SK-N-MC (cell line): ENCODE measurements around the gene CLEC19A.

ENCODE experiments used
- DNase-seq: peaks from one replicate; pipeline ENCODE4 v3.0.0-alpha.2; 2011; ENCODE audit warnings: low read depth, low spot score
- H3K27ac ChIP-seq: fragments of 200-600 bp; sonication (generic); 2 replicates; pipeline ENCODE4 v1.5.1; 2016; ENCODE audit warnings: mixed run types
- H3K36me3 ChIP-seq: fragments of 200-600 bp; sonication (generic); 2 replicates; pipeline ENCODE4 v1.6.1; 2017; ENCODE audit warnings: antibody characterized with exemption, low read length, mixed read lengths; ENCODE audit not compliant: insufficient read depth
- H3K4me3 ChIP-seq: fragments of 200-600 bp; sonication (generic); 2 replicates; pipeline ENCODE4 v1.5.1; 2016
- H3K9ac ChIP-seq: fragments of 200-600 bp; sonication (generic); 2 replicates; pipeline ENCODE4 v1.8.0; 2017; ENCODE audit warnings: mixed run types, mixed read lengths; ENCODE audit not compliant: insufficient read length
- H3K9me3 ChIP-seq: fragments of 200-600 bp; sonication (generic); 2 replicates; pipeline ENCODE4 v1.6.1; 2017; ENCODE audit warnings: low read depth, mild to moderate bottlenecking, antibody characterized with exemption, low read length, moderate library complexity, mixed read lengths
- EZH2 ChIP-seq: fragments of 200-600 bp; sonication (generic); IDR thresholded peaks from one replicate; pipeline ENCODE4 v1.6.1; 2017; ENCODE audit warnings: antibody characterized with exemption
- FOXP2 ChIP-seq: optimal IDR thresholded peaks from 2 replicates; pipeline ENCODE3; 2011; ENCODE audit warnings: mild to moderate bottlenecking, moderate library complexity; ENCODE audit not compliant: insufficient read depth; ENCODE audit errors: extremely low read length, control extremely low read depth
- POLR2AphosphoS5 ChIP-seq: IDR thresholded peaks from 2 replicates; pipeline ENCODE4 v1.6.1; 2012; ENCODE audit warnings: mild to moderate bottlenecking, low read depth, low read length, borderline replicate concordance

Gene CLEC19A

DNA sequence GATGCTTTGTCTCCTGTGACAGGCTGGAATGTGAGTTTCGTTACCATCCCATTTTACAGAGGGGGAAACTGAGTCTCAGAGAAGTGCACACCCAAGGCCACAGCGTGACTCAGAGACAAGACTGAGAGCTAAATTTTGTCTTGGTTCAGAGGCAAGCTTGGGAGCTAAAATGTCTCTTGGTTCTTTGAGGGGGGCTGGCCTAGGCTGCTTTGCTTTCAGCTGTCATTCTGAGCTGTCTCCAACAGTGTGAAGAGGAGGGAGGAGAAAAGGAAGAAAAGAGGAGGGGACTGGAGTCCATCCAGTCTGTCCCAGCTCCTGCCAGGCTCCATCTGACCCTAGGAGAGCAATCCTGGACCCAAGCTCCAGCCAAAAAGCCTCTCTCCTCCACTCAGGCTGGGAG is at the start of gene CLEC19A:
CLEC19A (plus strand) TSS at position 301 of the 400 bp plus-strand sequence. CDS start 121 bp downstream, outside the sequence.
- Histone ChIP-seq H3K4me3 (no peak within 1 kb of the TSS), H3K9me3 (no peaks in the 10 kb centered on the region), H3K9ac (no peak within 1 kb of the TSS), H3K27ac (no peak within 1 kb of the TSS), H3K36me3 (no peaks in the 10 kb centered on the region)
- no peak for DNase-seq
- TF ChIP-seq FOXP2 (no peak), EZH2 (no peak), POLR2AphosphoS5 (no peak)

DNA sequence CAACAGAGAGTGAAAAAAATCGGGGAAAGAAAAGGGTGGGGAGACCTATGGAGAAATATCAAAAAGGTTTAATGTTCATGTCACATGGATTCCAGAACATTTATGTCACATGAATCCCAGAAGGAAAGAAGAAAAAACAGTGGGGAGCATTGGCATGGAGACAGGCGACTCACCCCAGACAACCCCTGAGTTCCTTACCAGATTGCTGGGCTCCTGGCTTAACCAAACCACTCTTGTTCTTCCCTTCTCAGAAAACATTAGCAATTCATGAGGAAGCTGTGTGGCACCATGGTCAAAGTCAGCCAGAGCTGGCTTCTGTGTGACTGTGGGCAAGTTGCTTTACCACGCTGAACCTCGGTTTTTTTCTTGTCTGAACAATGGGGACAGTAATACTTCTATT is 49.6 kb upstream of the CLEC19A start:
- TF ChIP-seq FOXP2, result no peak
- TF ChIP-seq POLR2AphosphoS5, result no peak
- no peak for TF ChIP-seq EZH2
- no peak for DNase-seq
- H3K36me3 ChIP-seq, result no peaks in the 10 kb centered on the region
- no peaks in the 10 kb centered on the region for H3K9me3 ChIP-seq
- H3K9ac ChIP-seq, result no peak overlapping the region
- H3K4me3 ChIP-seq, result no peak overlapping the region
- H3K27ac ChIP-seq, result no peak overlapping the region

DNA sequence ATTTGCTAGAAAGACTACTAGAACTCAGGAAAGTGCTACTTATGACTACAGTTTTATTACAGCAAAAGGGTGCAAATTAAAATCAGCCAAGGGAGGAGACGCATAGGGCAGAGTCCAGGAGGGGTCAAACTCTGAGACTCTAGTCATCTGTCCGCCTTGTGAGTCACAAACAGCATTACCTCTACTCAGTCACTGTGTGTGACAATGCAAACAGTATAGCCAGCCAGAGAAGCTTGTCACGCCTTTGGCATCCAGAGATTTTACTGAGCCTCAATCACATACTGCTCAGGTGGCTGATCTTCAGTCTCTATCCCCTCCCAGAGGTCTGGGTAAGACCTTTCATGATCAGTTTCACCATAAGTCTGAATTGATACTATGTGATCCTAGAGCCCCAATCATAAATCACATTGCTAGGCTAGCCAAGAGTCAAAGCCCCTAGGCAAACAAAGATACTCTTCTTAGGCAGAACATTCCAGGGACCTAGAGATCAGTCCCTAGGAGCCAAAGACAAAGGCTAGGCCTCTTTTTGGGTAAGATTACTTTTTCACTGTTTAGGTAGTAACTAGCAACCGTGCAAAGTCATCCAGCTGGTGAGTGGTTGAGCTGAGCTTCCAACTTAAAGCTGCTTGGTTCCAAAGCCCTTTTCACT is 48.8 kb upstream of the CLEC19A start:
- no peak overlapping the region for H3K4me3 ChIP-seq
- H3K9ac ChIP-seq, result no peak overlapping the region
- H3K36me3 ChIP-seq, result no peaks in the 10 kb centered on the region
- H3K27ac ChIP-seq, result no peak overlapping the region
- TF ChIP-seq EZH2 (no peak), FOXP2 (no peak), POLR2AphosphoS5 (no peak)
- DNase-seq, result no peak
- H3K9me3 ChIP-seq, result no peaks in the 10 kb centered on the region

DNA sequence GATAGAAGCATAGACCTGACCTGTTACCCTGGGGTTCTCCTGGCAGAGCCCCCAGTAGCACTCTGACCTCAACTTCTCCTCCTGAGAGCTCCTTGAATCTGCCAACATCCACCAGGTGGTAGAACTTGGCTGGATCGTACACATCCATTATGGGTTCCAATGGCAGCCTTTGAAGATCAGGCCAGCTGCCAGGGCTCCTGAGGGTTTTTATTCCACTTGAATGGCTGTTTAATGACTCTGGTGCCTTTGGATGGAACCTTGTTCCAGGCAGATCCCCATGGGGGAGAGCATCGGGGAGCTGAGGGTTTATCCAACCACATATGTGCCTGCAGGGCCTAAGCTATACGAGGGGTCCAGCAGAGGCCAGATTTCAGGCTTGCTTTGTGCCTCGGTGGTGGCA is 47.1 kb upstream of the CLEC19A start:
- Histone ChIP-seq H3K9me3 (no peaks in the 10 kb centered on the region), H3K27ac (no peak overlapping the region), H3K36me3 (no peaks in the 10 kb centered on the region), H3K4me3 (no peak overlapping the region), H3K9ac (no peak overlapping the region)
- TF ChIP-seq EZH2 (no peak), FOXP2 (no peak), POLR2AphosphoS5 (no peak)
- DNase-seq, result no peak

DNA sequence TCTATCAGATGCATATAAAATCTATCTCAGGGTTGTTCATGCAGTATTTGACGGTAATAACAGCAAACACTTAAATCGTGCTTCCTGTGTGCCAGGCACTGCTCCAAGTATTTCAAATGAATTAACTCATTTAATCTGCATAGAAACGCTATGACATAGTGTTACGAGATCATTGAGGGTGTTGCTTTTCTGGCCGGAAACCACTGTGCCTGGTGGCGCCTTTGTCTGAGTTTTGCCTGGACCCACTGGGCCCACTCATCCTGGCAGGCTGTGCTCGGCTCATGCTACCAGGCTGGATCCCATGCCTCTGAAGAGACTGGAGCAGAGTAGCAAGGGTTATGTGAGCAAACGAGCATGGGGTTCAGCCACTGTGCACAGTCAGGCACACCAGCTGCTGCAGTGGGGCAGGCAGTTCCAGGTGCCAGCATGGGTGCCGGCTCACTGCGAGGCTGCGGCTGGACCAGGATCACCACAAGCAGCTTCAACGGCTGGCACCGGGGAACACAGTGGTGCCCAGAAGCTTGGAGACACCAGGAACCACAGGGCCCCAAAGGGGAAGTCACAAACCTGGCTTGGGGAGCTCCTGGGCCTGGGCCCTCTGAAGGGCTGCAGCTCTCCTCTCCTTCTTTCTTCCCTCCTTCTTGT is 45.9 kb upstream of the CLEC19A start:
- TF ChIP-seq POLR2AphosphoS5 (no peak), FOXP2 (no peak), EZH2 (no peak)
- Histone ChIP-seq H3K9ac (no peak overlapping the region), H3K4me3 (no peak overlapping the region), H3K9me3 (no peaks in the 10 kb centered on the region), H3K27ac (no peak overlapping the region), H3K36me3 (no peaks in the 10 kb centered on the region)
- DNase-seq, result no peak

DNA sequence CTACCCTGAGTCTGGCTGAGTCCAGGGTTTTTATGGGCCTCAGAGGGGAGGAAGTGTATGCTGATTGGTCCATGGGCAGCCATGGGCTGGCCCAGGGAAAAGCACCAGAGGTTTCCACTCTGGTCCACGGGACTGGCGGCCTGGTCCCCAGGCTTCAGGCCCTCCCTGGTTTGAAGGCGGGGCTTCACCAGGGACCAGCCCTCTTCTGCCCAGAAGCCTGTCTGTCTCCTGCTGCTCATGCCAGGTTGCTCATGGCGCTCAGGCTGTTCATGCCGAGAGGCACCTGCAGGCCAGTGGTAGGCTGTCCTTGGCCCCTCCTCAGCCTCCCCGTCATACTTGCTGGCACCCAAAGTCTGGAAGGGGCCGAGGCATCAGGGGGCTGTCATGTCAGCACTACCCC is 45.0 kb upstream of the CLEC19A start:
- no peak for TF ChIP-seq EZH2
- no peak for TF ChIP-seq POLR2AphosphoS5
- no peak for TF ChIP-seq FOXP2
- DNase-seq, result no peak
- H3K27ac ChIP-seq, result no peak overlapping the region
- no peak overlapping the region for H3K4me3 ChIP-seq
- H3K36me3 ChIP-seq, result no peaks in the 10 kb centered on the region
- no peaks in the 10 kb centered on the region for H3K9me3 ChIP-seq
- H3K9ac ChIP-seq, result no peak overlapping the region

DNA sequence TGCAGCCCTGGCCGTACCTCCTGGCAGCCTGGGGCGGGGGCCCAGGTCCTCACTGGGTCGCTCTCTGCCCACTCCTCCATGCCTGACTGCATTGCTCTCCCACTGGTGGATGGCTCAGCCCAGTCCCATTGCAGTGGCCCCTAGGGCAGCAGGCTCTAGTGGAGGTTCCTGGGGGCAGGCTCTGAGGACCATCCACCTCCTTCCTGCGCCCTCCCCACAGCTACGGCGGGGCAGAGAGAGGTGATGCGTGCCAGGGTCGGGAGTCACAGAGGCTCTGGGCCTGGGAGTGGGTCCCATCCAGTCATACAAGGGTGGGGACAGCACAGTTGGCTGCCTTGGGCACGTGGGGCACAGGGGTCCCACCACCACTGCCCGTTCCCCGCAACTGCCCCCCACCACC is 44.0 kb upstream of the CLEC19A start:
- Histone ChIP-seq H3K4me3 (no peak overlapping the region), H3K27ac (no peak overlapping the region), H3K9ac (no peak overlapping the region), H3K36me3 (no peaks in the 10 kb centered on the region), H3K9me3 (no peaks in the 10 kb centered on the region)
- no peak for DNase-seq
- TF ChIP-seq EZH2, result no peak
- TF ChIP-seq FOXP2, result no peak

DNA sequence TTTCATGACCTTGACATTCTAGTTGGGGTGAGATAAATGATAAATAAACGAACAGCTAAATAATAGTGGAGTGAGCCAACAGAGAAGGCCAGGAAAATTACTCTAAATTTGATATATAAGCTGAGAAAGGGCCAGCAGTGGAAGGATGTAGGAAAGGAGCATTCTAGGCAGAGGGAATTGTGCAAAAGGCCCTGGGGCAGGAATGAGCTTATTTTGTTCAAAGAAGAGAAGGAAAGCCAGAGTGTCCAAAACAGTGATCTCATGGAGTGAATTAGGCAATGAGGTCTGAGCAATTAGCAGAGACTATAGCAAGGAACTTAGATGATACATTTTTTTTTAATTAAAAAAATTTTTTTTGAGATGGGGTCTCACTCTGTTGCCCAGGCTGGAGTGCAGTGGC is 43.3 kb upstream of the CLEC19A start:
- TF ChIP-seq EZH2 (no peak), FOXP2 (no peak), POLR2AphosphoS5 (no peak)
- H3K4me3 ChIP-seq, result no peak overlapping the region
- no peak overlapping the region for H3K27ac ChIP-seq
- no peaks in the 10 kb centered on the region for H3K9me3 ChIP-seq
- H3K9ac ChIP-seq, result no peak overlapping the region
- H3K36me3 ChIP-seq, result no peaks in the 10 kb centered on the region
- no peak for DNase-seq
